Measurements from ENCODE around the gene TSPAN18. TPM values are rescaled to one million over a fixed set of nuclear protein-coding genes. Genes with fewer than 3 reads are reported as not detected.
A peak's percentile ranks its signal among the peaks of the same experiment; 100 is the strongest.

TSPAN18 gene
- total RNA-seq, 2 experiments from 2014 or later, result 38.7 to 42.3 TPM

DNA sequence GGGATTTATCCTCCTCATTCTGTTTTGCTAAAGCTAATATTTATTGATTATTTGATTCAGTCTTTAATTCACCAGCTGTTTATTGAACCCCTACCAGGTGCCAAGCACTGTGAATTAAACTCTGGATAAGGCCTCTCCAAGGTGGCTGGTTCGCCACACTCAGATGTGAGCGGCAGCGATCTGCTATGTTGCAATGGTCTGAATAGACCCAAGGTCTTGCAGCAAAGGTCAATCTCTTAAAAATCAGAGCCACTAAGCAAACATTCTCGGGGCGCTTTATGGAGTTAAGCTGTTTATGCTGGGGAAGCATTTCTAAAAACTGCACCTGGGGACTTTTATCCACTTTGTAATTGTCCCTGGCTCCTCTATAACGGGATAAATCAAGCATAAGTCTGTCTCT, 10.5 kb upstream of the TSPAN18 start:
- Mint-ChIP-seq H3K4me3 (no peak overlapping the region), H3K27me3 (peaks cover 26% of the 10 kb centered on the region), H3K27ac (no peak overlapping the region), H3K36me3 (ENCODE audit: low read depth) (no peaks in the 10 kb centered on the region), H3K9me3 (no peaks in the 10 kb centered on the region), H3K4me1 (no peaks in the 10 kb centered on the region)
- CTCF ChIA-PET, result interaction anchor here (1.8 kb wide), 1 partner anchor 10 kb away, joined by 6 read pairs; the partner anchor contains the start of gene TSPAN18
- POLR2A ChIA-PET, result interaction anchor here (0.6 kb wide), 1 partner anchor 160 kb away, joined by 3 read pairs; no protein-coding TSS in a partner anchor
- no peak for DNase-seq

DNA sequence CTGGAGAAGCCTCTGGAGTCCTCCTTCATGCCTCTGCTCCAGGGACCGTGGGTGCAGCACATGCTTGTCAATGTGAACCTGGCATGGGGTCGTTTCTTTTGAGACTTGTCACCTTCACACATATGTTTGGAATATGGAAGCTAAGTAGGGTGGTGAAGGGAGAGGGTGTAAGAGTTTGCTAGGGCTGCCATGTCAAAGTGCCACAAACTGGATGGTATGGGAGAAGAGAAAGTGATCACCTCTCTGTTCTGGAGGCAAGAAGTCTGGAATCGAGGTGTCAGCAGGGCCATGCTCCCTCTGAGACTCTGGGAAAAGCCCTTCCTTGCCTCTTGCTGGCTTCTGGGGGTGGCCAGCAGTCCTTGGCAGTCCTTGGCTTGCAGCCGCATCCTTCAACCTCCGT, 8.7 kb upstream of the TSPAN18 start:
- CTCF ChIA-PET, result no interaction called here
- H3K4me1 Mint-ChIP-seq, result no peaks in the 10 kb centered on the region

DNA sequence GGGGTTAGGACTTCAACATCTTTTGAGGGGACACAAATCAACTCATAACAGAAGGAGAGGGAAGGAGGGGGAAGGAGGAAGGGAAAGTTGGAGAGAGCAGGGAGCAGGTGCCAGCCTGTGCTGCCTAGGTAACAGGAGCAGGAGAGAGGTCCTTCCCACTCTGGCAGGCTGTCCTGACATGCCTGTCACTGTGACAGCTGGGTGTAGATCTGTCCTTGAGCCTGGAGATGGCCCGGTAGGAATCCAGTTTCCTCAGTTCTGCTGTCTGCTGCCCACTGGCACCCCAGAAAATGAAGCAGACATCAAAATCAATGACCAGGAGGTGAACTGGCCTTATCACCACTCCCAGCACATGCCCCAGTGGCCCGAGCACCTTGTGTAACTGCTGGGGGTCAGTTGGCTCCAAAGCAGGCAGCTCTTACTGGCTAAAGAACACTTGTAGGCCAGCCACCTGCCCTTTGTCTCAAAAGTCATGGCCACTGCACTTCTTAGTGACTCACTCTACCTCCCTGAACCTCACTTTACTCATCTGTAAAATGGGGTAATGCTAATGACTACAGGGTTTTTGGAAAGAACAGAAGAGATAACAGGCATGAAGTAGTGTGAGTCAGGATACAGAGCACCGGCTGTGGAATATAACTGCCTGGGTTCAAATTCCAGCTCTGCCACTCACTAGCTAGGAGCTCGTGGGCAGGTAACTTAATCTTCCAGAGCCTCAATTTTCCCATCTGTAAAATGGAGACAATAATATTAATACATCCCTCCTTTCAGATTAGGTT, 8.0 kb upstream of the TSPAN18 start:
- Mint-ChIP-seq H3K36me3 (ENCODE audit: low read depth) (no peaks in the 10 kb centered on the region), H3K4me1 (no peaks in the 10 kb centered on the region), H3K4me3 (no peak overlapping the region), H3K27me3 (peaks cover 20% of the 10 kb centered on the region), H3K27ac (no peak overlapping the region), H3K9me3 (no peaks in the 10 kb centered on the region)
- no peak for DNase-seq
- POLR2A ChIA-PET, result no interaction called here
- CTCF ChIA-PET, result no interaction called here

More for the DNA sequence above, 8.7 kb upstream of the TSPAN18 start:
- Mint-ChIP-seq H3K4me3 (no peak overlapping the region), H3K36me3 (ENCODE audit: low read depth) (no peaks in the 10 kb centered on the region), H3K9me3 (no peaks in the 10 kb centered on the region), H3K27me3 (peaks cover 21% of the 10 kb centered on the region), H3K27ac (no peak overlapping the region)
- POLR2A ChIA-PET, result no interaction called here
- no peak for DNase-seq

DNA sequence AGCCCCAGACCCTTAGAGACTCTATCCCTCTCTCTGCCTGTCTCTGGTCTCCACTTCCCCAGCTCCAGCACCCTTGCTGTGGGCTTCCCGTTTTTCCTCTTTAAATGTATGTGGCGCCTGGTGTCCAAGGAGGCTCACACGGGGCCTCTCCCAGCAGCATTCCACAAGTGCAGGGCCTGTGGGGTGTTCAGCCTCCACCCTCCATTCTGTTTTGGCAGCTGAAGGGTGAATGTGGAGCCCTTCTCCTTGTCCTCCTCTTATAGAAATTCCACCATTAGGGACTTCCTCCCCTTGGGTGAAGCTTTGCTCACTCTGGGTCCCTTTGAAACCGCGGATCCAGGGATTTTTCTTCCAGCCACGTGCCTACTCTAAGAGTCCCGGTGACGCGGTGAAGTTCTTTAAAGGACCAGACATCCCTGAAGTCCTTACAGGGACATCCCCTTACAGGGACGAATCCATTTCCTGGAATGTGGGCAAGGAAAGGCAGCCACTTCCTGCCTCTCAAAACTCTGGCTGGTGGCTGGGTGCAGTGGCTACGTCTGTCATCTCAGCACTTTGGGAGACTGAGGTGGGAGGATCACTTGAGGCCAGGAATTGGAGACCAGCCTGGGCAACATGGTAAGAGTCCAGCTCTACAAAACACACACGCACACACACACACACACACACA, 1.6 kb upstream of the TSPAN18 start:
- peaks cover 41% of the 10 kb centered on the region for H3K4me1 Mint-ChIP-seq
- no peaks in the 10 kb centered on the region for H3K36me3 Mint-ChIP-seq (ENCODE audit: low read depth)
- peaks cover 26% of the 10 kb centered on the region for H3K27me3 Mint-ChIP-seq
- ChIA-PET CTCF (interaction anchor here (1.0 to 1.3 kb wide), 3 partner anchors 49 to 91 kb away, joined by 3 to 5 read pairs (median 3); no protein-coding TSS in a partner anchor), POLR2A (interaction anchor here (1.2 to 1.7 kb wide), 3 partner anchors 38 to 161 kb away, joined by 3 to 6 read pairs (median 3); no protein-coding TSS in a partner anchor)
- H3K4me3 Mint-ChIP-seq, result no peak overlapping the region
- no peak overlapping the region for H3K27ac Mint-ChIP-seq
- no peaks in the 10 kb centered on the region for H3K9me3 Mint-ChIP-seq
- no peak for DNase-seq

DNA sequence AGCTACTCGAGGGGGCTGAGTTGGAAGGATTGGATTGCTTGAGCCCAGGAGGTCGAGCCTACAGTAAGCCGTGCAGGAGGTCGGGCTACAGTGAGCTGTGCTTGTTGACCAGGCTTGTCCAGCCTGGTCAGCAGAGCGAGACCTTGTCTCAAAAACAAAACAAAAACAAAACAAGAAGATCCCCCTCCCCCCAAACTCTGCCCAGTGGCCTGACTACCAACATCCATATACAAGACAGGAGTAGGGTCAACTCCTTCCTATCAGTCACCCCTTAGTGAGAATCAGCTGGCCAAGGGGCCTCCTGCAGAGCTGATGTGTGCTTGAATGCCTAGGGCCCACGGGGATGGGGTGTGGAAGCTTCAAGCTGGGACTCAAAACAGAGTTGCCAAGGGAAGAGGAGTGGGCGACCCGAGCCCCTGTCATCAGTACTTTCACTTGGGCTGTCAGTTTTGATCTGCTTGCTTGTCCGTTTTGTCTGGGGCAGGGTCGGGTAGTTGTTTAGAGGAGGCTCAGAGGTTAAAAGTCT, 942 bp upstream of the TSPAN18 start:
- ChIA-PET CTCF (interaction anchor here (0.6 to 1.3 kb wide), 6 partner anchors 10 to 186 kb away, joined by 3 to 6 read pairs (median 3); no protein-coding TSS in a partner anchor), POLR2A (interaction anchor here (0.8 to 1.7 kb wide), 6 partner anchors 18 to 161 kb away, joined by 3 to 11 read pairs (median 3); no protein-coding TSS in a partner anchor)
- Mint-ChIP-seq H3K4me1 (peaks cover 44% of the 10 kb centered on the region), H3K27ac (peak overlapping the region; percentile 38), H3K27me3 (peaks cover 26% of the 10 kb centered on the region), H3K9me3 (no peaks in the 10 kb centered on the region), H3K4me3 (peak overlapping the region; percentile 75), H3K36me3 (ENCODE audit: low read depth) (no peaks in the 10 kb centered on the region)
- no peak for DNase-seq

DNA sequence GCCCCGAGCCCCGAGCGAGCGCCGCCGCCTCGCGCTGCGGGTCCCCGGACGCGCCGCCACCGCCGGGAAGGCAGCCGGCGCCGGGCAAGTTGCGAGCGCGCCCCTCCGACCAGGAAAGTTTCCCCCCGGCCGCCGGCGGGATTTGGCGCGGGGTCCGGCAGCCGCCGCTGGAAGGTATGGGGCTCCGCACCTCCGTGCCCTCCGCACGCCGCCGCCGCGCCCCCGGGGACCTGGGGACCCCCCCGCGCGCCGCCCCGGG, 281 bp downstream of the TSPAN18 start:
- CTCF ChIA-PET, result no interaction called here
- Mint-ChIP-seq H3K4me1 (peaks cover 52% of the 10 kb centered on the region), H3K27me3 (peaks cover 24% of the 10 kb centered on the region), H3K9me3 (no peaks in the 10 kb centered on the region), H3K27ac (no peak overlapping the region), H3K4me3 (no peak overlapping the region), H3K36me3 (ENCODE audit: low read depth) (peaks cover 2% of the 10 kb centered on the region)
- no peak for DNase-seq
- POLR2A ChIA-PET, result interaction anchor here (0.9 kb wide), 1 partner anchor 46 kb away, joined by 4 read pairs; no protein-coding TSS in a partner anchor

DNA sequence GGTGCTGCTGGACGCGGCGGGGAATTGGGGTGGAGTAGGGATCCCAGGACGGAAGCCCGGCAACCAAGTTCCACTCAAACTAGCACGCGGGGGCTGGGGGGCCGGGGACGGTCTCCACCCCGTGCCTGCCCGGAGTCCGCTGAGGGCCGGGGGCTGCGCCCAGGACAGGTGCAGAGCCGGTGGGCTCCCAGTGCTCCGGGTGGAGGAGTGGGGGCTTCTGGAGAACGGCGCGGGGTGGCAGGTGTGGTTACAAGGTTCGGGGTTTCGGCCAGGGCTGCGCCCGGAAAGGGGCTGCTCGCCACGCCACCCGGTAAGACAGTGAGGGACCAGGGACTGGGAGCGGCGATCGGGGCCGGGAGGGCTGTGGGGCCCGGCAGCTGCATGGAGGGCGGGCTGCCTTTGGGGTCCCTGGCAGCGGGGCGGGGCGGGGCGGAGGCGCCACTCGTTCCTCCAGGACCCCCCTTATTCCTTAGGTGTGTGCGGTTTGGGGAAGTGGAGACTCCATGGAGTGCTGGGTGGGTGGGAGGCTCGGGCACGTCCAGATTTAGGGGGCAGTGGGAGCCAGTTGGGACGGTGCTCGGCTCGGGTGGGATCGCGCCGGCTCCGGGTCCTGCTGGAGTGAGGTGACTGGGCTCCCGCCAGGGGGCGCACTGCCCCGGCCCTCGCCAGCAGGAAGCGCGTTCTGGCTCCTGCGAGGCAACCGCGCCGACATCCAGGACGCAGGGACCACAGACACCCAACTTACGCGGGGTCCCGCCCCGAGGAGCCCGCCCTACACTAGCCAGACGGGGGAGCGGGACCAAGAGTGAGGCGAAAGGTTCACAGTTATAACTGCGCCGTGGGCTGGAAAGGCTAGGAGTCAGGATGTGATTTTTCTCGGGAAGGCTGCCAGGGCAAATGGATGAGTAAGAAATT, 868 bp downstream of the TSPAN18 start:
- ChIA-PET CTCF (no interaction called here), POLR2A (interaction anchor here (0.9 kb wide), 1 partner anchor 46 kb away, joined by 4 read pairs; no protein-coding TSS in a partner anchor)
- H3K4me1 Mint-ChIP-seq, result peaks cover 52% of the 10 kb centered on the region
- peak; percentile 81 for DNase-seq
- no peaks in the 10 kb centered on the region for H3K9me3 Mint-ChIP-seq
- peaks cover 24% of the 10 kb centered on the region for H3K27me3 Mint-ChIP-seq
- H3K36me3 Mint-ChIP-seq (ENCODE audit: low read depth), result peaks cover 2% of the 10 kb centered on the region
- H3K4me3 Mint-ChIP-seq, result peak overlapping the region; percentile 78
- H3K27ac Mint-ChIP-seq, result peak overlapping the region; percentile 35

DNA sequence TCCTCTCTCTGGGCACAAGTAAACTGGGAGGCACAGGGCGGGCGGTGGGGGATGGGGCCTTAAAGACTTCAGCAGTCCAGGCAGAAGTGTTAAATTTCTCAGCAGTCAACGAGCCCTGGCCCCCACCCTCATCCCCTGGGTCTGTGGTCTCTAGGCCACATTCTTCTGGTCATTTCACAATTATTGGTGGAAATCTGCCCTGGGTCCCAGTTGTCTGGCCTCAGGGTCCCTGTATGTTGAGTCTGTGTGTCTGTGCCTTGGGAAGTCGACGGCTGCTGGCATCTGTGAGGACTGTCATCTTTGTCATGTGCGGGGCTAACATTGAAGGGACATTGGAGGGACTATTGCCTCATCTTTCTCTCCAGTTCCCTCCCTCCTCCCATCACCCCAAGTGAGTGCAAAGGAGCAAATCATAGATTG, 1.7 kb downstream of the TSPAN18 start:
- ChIA-PET POLR2A (interaction anchor here (1.8 kb wide), 1 partner anchor 47 kb away, joined by 8 read pairs; no protein-coding TSS in a partner anchor), CTCF (interaction anchor here (1.5 to 1.7 kb wide), 2 partner anchors 47 to 70 kb away, joined by 3 to 7 read pairs; no protein-coding TSS in a partner anchor)
- peaks cover 52% of the 10 kb centered on the region for H3K4me1 Mint-ChIP-seq
- DNase-seq, result no peak
- H3K9me3 Mint-ChIP-seq, result no peaks in the 10 kb centered on the region
- peak overlapping the region; percentile 78 for H3K4me3 Mint-ChIP-seq
- H3K27ac Mint-ChIP-seq, result no peak overlapping the region
- peaks cover 5% of the 10 kb centered on the region for H3K36me3 Mint-ChIP-seq (ENCODE audit: low read depth)
- peaks cover 23% of the 10 kb centered on the region for H3K27me3 Mint-ChIP-seq

DNA sequence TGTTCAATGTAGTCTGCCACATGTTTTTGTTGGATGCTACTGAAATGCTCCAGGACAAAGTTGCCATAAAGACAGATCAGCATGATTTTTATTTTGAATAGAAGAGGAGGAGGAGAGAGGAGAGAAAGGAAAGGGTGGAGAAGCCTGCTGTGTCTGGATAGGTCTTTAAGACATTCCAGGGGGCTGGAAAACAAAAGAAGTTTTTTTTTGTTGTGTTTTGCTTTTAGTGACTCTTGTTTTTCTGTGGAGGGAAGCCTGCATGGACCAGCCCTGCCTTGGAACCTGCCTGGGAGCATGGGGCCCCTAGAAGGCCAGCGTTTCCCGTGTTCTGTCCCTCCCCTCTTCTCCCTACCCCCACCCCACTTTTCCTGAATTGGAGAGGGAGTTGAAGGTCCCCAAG, 2.3 kb downstream of the TSPAN18 start:
- CTCF ChIA-PET, result interaction anchor here (1.5 to 1.7 kb wide), 2 partner anchors 46 to 71 kb away, joined by 3 to 7 read pairs; no protein-coding TSS in a partner anchor
- H3K4me1 Mint-ChIP-seq, result peaks cover 52% of the 10 kb centered on the region
- POLR2A ChIA-PET, result interaction anchor here (1.8 kb wide), 1 partner anchor 48 kb away, joined by 8 read pairs; no protein-coding TSS in a partner anchor
- peaks cover 5% of the 10 kb centered on the region for H3K36me3 Mint-ChIP-seq (ENCODE audit: low read depth)
- no peak for DNase-seq
- H3K27ac Mint-ChIP-seq, result no peak overlapping the region
- H3K4me3 Mint-ChIP-seq, result peak overlapping the region; percentile 78
- no peaks in the 10 kb centered on the region for H3K9me3 Mint-ChIP-seq
- peaks cover 21% of the 10 kb centered on the region for H3K27me3 Mint-ChIP-seq

DNA sequence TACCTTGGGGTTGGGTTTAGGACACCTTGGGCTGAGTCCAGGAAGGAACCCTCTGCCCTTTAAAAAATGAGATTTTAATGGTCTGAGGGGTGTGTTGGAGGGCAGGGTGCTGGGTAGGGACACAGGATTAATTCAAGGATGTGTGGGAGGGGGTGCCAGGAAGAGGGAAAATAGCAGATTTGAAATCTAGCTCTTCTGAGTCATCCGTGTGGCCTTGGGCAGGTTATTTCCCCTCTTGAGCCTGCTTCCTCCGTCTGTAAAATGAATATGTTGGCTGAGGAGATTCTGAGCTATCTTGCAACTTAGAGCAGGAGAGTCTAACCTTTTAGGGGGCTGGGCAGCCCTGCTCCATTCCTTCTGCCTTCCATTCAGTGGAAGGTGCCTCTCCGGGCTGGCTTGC, 3.0 kb downstream of the TSPAN18 start:
- peaks cover 21% of the 10 kb centered on the region for H3K27me3 Mint-ChIP-seq

DNA sequence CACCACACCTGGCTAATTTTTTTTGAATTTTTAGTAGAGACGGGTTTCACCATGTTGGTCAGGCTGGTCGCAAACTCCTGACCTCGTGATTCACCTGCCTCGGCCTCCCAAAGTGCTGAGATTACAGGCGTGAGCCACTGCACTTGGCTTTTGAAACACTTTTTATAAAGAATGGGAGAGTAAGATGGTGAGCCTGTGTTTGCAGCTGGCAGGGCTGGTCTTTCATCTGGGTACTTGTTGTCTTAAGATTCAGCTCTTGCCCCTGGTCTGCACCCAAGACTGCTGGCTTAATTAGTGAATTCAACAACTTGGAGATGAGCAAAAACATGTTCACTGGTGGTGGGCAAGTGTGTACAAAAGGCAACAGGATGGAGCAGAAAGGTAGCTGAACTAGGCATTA, 4.0 kb downstream of the TSPAN18 start:
- Mint-ChIP-seq H3K4me3 (no peak overlapping the region), H3K9me3 (no peaks in the 10 kb centered on the region), H3K27ac (no peak overlapping the region), H3K36me3 (ENCODE audit: low read depth) (peaks cover 5% of the 10 kb centered on the region), H3K4me1 (peaks cover 43% of the 10 kb centered on the region), H3K27me3 (peaks cover 19% of the 10 kb centered on the region)
- POLR2A ChIA-PET, result no interaction called here
- DNase-seq, result no peak
- CTCF ChIA-PET, result interaction anchor here (1.0 to 2.1 kb wide), 3 partner anchors 71 to 181 kb away, joined by 3 to 5 read pairs (median 4); no protein-coding TSS in a partner anchor

More for the DNA sequence above, 3.0 kb downstream of the TSPAN18 start:
- Mint-ChIP-seq H3K36me3 (ENCODE audit: low read depth) (peaks cover 5% of the 10 kb centered on the region), H3K4me3 (no peak overlapping the region), H3K27ac (no peak overlapping the region), H3K9me3 (no peaks in the 10 kb centered on the region), H3K4me1 (peaks cover 52% of the 10 kb centered on the region)
- POLR2A ChIA-PET, result interaction anchor here (1.8 kb wide), 1 partner anchor 48 kb away, joined by 8 read pairs; no protein-coding TSS in a partner anchor
- no peak for DNase-seq
- CTCF ChIA-PET, result interaction anchor here (1.2 to 2.1 kb wide), 4 partner anchors 46 to 182 kb away, joined by 3 to 7 read pairs (median 4); no protein-coding TSS in a partner anchor

All from activated CD4-positive, alpha-beta memory T cell treated with anti-CD3 and anti-CD28 coated beads, Interleukin-2, amount 10 ng/mL, durations not matched to agents 7 days and 5 days (primary cell).